Kidney epithelial cell (primary cell): Measurements from ENCODE around the gene MPG. TPM values are rescaled to one million over a fixed set of nuclear protein-coding genes. Genes with fewer than 3 reads are reported as not detected.
"Not testable (repeated sequence)": the region's sequence is repeated elsewhere in the genome, so short reads cannot be mapped to it uniquely, and the experiment has no call there.

Experiments used
- DNase-seq: peaks from one replicate; pipeline ENCODE4 v3.0.0-alpha.2; 2010; ENCODE audit warnings: low read depth
- H3K27me3 ChIP-seq: 2 replicates; pipeline ENCODE4 v1.6.0; 2011; ENCODE audit warnings: low read length; ENCODE audit not compliant: control insufficient read depth, insufficient read depth
- H3K36me3 ChIP-seq: 2 replicates; pipeline ENCODE4 v1.5.1; 2011; ENCODE audit warnings: low read length; ENCODE audit not compliant: control insufficient read depth, insufficient read depth
- H3K4me3 ChIP-seq: 2 replicates; pipeline ENCODE4 v1.5.1; 2011; ENCODE audit warnings: low read depth, mild to moderate bottlenecking, control low read depth, low read length
- total RNA-seq: library from RNA; depleted of rRNA; stranded (reverse); fragments of >200 nt; gene quantifications from 2 replicates; pipeline ENCODE4 v1.2.3, GENCODE V29; 2015
- TF ChIP-seq, protein P1 (sequence below): IDR thresholded peaks from 2 replicates; pipeline ENCODE4 v1.5.1; 2011; ENCODE audit warnings: mild to moderate bottlenecking, moderate library complexity, low read length, control low read depth, inconsistent platforms; ENCODE audit not compliant: insufficient read depth, poor library complexity, severe bottlenecking

Gene MPG, protein sequence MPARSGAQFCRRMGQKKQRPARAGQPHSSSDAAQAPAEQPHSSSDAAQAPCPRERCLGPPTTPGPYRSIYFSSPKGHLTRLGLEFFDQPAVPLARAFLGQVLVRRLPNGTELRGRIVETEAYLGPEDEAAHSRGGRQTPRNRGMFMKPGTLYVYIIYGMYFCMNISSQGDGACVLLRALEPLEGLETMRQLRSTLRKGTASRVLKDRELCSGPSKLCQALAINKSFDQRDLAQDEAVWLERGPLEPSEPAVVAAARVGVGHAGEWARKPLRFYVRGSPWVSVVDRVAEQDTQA
- total RNA-seq: 130 and 141 TPM in 2 replicates

DNA sequence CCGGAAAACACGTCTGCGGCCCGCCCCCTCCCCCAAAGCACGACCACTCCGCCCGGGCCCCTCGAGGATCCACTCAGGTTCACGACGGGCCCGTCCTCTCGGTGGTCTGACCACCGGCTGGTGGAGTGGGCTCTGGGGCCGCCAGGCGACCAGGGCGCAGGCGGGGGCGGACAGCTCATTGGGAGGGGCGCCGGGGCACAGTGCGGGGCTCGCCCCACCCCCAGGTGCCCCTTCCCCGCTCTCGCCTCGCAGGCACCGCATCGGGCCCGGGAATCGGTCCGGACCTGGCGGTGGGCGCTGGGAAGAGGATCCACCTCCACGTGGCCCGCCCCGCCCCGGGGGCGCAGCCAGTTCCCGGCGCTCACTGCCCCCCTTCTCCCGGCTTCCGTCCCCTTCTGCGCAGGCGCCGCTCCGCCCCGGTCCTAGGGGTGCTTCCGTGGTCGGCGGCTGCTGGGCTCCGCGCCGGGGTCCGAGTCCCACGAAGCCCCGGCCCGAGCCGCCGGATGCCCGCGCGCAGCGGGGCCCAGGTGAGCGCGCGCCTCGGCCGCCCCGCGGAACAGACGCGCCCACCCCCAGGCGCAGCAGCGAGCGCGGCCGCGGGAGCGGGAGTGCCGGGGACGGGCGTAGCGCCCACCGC, at the start of gene MPG:
TSS of gene MPG (plus strand) at position 419 of the 637 bp plus-strand sequence. CDS start at position 504, 85 bp downstream.
- Histone ChIP-seq H3K27me3 (no peaks in the 10 kb centered on the region), H3K4me3 (peak within 1 kb of the TSS; percentile 71), H3K36me3 (no peaks in the 10 kb centered on the region)
- no peak for DNase-seq
- TF ChIP-seq, protein P1, sequence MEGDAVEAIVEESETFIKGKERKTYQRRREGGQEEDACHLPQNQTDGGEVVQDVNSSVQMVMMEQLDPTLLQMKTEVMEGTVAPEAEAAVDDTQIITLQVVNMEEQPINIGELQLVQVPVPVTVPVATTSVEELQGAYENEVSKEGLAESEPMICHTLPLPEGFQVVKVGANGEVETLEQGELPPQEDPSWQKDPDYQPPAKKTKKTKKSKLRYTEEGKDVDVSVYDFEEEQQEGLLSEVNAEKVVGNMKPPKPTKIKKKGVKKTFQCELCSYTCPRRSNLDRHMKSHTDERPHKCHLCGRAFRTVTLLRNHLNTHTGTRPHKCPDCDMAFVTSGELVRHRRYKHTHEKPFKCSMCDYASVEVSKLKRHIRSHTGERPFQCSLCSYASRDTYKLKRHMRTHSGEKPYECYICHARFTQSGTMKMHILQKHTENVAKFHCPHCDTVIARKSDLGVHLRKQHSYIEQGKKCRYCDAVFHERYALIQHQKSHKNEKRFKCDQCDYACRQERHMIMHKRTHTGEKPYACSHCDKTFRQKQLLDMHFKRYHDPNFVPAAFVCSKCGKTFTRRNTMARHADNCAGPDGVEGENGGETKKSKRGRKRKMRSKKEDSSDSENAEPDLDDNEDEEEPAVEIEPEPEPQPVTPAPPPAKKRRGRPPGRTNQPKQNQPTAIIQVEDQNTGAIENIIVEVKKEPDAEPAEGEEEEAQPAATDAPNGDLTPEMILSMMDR: no peak

DNA sequence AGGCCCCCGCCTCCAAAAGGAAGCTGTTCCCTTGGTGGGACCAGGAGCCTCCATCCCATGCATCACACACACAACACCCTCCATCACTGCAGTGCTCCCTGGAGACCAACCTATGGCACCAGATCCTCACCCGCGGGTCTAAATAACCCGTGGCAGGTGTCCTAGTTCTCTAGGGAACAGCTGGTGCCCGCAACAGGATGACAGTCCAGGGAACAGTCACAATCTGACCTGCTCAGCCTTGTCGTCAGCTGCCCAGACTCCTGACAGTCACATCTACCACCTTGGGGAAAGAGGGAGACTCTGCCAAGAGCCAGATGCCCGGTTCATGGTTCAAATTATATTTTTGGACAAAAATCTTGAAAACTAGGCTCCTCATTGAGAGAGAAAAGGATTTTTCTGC, 47.4 kb upstream of the MPG start:
- DNase-seq, H3K27me3 ChIP-seq, H3K4me3 ChIP-seq, H3K36me3 ChIP-seq: not testable (repeated sequence)

DNA sequence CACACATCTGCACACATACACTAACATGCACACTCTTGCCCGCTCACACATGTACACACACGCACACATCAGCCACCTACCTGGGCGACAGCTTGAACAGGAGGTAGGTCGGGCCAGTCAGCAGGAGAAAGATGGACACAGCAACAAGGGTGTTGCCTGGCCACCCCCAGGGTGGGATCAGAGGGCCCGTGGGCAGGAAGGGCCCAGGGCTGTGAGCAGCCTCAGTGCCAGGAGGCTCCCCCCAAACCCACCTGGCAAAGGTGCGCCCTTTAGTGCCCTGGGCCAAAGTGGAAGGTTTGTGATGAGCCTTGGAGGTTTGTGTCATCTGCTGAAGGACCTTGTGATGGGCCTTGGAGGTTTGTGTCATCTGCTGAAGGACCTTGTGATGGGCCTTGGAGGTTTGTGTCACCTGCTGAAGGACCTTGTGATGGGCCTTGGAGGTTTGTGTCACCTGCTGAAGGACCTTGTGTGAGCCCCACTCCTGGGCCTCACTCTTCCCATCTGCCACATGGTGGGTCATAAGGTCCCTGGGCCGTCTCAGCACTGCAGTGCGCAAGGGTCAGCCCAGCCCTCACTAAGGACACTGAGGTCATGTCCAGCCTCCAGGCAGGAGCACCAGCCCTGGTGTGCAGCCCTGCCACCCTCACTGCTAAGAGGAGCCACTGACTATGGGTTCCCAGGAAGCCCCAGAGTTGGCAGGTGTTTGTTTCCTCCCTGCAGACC, 44.7 kb upstream of the MPG start:
- H3K27me3 ChIP-seq, H3K4me3 ChIP-seq, H3K36me3 ChIP-seq, DNase-seq: not testable (repeated sequence)

GRCh38 chr16:33877-34647, 44.0 kb upstream of the MPG start:
- Histone ChIP-seq H3K36me3 (no peaks in the 10 kb centered on the region), H3K27me3 (no peaks in the 10 kb centered on the region), H3K4me3 (no peak overlapping the region)
- TF ChIP-seq, protein P1: no peak
- no peak for DNase-seq

GRCh38 chr16:34648-34987, 43.4 kb upstream of the MPG start:
- TF ChIP-seq, protein P1: no peak
- H3K27me3 ChIP-seq: no peaks in the 10 kb centered on the region

DNA sequence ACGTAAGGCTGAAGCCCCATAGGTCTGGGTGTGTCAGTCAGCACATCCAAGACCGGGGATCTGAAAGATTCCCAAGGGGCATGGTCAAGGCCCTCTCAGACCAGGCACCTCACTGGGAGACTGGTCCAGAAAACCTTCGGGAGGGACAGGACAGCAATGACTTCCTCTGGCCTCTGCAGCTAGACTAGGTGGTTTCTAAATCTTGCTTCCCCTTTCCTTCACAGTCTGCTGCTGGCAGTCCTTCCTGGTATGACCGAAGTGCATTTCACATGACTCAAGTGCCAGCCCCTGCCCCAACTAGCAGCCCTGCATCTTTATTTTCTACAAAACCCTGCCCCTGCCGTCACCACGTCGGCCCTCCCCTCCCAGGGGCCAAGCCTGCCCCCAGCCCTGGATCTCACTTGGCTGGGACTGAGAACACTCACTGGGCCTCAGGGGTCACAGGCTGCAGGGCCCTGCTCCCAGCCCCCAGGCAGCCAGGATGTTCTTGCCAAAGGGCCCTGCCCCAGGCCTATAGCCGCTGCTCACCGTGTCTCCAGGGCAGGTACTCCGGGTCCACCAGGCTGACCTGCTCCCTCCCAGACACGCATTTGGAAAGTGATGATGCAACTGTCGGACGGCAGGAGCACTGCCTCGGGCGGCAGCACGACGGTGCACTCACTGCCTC, 42.9 kb upstream of the MPG start:
- Histone ChIP-seq H3K36me3 (no peaks in the 10 kb centered on the region), H3K27me3 (no peaks in the 10 kb centered on the region), H3K4me3 (no peak overlapping the region)
- TF ChIP-seq, protein P1: no peak
- no peak for DNase-seq

More at GRCh38 chr16:34648-34987, 43.4 kb upstream of the MPG start:
- no peaks in the 10 kb centered on the region for H3K36me3 ChIP-seq
- H3K4me3 ChIP-seq: no peak overlapping the region
- no peak for DNase-seq
